Measurements from ENCODE around the gene ABTB2. TPM values are rescaled to one million over a fixed set of nuclear protein-coding genes. Genes with fewer than 3 reads are reported as not detected.

ABTB2 gene
- total and polyA plus RNA-seq, 2 experiments from 2014 or later: 2.6 to 12.1 TPM

DNA sequence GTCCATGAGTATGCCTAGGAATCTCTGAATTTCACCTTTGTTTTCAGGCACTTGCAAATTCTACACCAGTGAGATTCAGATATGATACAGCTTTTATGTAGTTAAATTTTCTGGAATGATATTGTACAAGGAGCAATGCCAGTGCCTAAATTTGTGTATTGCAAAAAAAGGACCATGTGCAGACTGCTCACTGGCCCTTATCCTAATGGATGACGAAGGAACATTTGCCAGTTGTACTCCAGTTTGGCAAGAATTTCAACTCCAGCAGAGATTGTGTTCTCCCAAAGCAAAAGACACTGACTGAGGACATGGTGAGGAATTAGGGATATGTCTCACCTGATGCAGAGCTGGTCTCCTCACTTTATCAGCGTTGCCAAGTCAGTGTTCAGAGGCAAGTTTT lies 243.8 kb downstream of the ABTB2 start:
- Mint-ChIP-seq H3K4me3 (no peak overlapping the region), H3K36me3 (ENCODE audit: low read depth) (peaks cover 93% of the 10 kb centered on the region), H3K27me3 (ENCODE audit: insufficient read depth, low read depth, poor library complexity) (peaks cover 2% of the 10 kb centered on the region), H3K27ac (no peak overlapping the region), H3K4me1 (no peaks in the 10 kb centered on the region), H3K9me3 (no peaks in the 10 kb centered on the region)
- Histone ChIP-seq H4K20me1 (replicated peaks; ENCODE audit: insufficient read depth) (peaks cover 15% of the 10 kb centered on the region), H3K4me2 (no peak overlapping the region), H3K4me1 (ENCODE audit: insufficient read depth) (no peaks in the 10 kb centered on the region), H3K36me3 (ENCODE audit: insufficient read depth) (peaks cover 76% of the 10 kb centered on the region), H2AFZ (no peak overlapping the region), H3K79me2 (replicated peaks; ENCODE audit: insufficient read depth) (no peaks in the 10 kb centered on the region), H3F3A (replicated peaks; ENCODE audit: low read depth) (no peaks in the 10 kb centered on the region), H3K27me3 (ENCODE audit: insufficient read depth) (no peaks in the 10 kb centered on the region), H3K9me2 (ENCODE audit: insufficient read depth) (no peaks in the 10 kb centered on the region), H3K4me3 (no peak overlapping the region), H3K27ac (ENCODE audit: low read depth) (no peak overlapping the region)
- DNase-seq (ENCODE audit: low spot score) (no peak), ATAC-seq (no peak)
- TF ChIP-seq JUNB (IDR thresholded peaks at IDR 0.05; ENCODE audit: unreplicated experiment) (no peak), STAT1 (IDR thresholded peaks at IDR 0.05; ENCODE audit: unreplicated experiment) (no peak), NANOG (IDR thresholded peaks at IDR 0.05; ENCODE audit: borderline replicate concordance) (no peak), ZNF331 (CRISPR knock-in tag; IDR thresholded peaks at IDR 0.05; ENCODE audit: low read depth) (no peak), CREB1 (CRISPR knock-in tag; IDR thresholded peaks at IDR 0.05; ENCODE audit: low read depth) (no peak), EZH2phosphoT487 (IDR thresholded peaks at IDR 0.05; ENCODE audit: unreplicated experiment) (no peak), ZNF114 (CRISPR knock-in tag; IDR thresholded peaks at IDR 0.05) (no peak), POLR2AphosphoS5 (IDR thresholded peaks at IDR 0.05; ENCODE audit: low read depth) (no peak), EZH2 (IDR thresholded peaks at IDR 0.05; ENCODE audit: low read depth, unreplicated experiment) (no peak)
- TF ChIP-seq, protein P1, sequence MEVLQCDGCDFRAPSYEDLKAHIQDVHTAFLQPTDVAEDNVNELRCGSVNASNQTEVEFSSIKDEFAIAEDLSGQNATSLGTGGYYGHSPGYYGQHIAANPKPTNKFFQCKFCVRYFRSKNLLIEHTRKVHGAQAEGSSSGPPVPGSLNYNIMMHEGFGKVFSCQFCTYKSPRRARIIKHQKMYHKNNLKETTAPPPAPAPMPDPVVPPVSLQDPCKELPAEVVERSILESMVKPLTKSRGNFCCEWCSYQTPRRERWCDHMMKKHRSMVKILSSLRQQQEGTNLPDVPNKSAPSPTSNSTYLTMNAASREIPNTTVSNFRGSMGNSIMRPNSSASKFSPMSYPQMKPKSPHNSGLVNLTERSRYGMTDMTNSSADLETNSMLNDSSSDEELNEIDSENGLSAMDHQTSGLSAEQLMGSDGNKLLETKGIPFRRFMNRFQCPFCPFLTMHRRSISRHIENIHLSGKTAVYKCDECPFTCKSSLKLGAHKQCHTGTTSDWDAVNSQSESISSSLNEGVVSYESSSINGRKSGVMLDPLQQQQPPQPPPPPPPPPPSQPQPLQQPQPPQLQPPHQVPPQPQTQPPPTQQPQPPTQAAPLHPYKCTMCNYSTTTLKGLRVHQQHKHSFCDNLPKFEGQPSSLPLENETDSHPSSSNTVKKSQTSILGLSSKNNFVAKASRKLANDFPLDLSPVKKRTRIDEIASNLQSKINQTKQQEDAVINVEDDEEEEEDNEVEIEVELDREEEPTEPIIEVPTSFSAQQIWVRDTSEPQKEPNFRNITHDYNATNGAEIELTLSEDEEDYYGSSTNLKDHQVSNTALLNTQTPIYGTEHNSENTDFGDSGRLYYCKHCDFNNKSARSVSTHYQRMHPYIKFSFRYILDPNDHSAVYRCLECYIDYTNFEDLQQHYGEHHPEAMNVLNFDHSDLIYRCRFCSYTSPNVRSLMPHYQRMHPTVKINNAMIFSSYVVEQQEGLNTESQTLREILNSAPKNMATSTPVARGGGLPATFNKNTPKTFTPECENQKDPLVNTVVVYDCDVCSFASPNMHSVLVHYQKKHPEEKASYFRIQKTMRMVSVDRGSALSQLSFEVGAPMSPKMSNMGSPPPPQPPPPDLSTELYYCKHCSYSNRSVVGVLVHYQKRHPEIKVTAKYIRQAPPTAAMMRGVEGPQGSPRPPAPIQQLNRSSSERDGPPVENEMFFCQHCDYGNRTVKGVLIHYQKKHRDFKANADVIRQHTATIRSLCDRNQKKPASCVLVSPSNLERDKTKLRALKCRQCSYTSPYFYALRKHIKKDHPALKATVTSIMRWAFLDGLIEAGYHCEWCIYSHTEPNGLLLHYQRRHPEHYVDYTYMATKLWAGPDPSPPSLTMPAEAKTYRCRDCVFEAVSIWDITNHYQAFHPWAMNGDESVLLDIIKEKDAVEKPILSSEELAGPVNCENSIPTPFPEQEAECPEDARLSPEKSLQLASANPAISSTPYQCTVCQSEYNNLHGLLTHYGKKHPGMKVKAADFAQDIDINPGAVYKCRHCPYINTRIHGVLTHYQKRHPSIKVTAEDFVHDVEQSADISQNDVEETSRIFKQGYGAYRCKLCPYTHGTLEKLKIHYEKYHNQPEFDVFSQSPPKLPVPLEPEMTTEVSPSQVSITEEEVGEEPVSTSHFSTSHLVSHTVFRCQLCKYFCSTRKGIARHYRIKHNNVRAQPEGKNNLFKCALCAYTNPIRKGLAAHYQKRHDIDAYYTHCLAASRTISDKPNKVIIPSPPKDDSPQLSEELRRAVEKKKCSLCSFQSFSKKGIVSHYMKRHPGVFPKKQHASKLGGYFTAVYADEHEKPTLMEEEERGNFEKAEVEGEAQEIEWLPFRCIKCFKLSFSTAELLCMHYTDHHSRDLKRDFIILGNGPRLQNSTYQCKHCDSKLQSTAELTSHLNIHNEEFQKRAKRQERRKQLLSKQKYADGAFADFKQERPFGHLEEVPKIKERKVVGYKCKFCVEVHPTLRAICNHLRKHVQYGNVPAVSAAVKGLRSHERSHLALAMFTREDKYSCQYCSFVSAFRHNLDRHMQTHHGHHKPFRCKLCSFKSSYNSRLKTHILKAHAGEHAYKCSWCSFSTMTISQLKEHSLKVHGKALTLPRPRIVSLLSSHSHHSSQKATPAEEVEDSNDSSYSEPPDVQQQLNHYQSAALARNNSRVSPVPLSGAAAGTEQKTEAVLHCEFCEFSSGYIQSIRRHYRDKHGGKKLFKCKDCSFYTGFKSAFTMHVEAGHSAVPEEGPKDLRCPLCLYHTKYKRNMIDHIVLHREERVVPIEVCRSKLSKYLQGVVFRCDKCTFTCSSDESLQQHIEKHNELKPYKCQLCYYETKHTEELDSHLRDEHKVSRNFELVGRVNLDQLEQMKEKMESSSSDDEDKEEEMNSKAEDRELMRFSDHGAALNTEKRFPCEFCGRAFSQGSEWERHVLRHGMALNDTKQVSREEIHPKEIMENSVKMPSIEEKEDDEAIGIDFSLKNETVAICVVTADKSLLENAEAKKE (CRISPR knock-in tag; IDR thresholded peaks at IDR 0.05): no peak
- TF ChIP-seq, protein P2, sequence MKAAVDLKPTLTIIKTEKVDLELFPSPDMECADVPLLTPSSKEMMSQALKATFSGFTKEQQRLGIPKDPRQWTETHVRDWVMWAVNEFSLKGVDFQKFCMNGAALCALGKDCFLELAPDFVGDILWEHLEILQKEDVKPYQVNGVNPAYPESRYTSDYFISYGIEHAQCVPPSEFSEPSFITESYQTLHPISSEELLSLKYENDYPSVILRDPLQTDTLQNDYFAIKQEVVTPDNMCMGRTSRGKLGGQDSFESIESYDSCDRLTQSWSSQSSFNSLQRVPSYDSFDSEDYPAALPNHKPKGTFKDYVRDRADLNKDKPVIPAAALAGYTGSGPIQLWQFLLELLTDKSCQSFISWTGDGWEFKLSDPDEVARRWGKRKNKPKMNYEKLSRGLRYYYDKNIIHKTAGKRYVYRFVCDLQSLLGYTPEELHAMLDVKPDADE (IDR thresholded peaks at IDR 0.05): no peak
- TF ChIP-seq, protein P3, sequence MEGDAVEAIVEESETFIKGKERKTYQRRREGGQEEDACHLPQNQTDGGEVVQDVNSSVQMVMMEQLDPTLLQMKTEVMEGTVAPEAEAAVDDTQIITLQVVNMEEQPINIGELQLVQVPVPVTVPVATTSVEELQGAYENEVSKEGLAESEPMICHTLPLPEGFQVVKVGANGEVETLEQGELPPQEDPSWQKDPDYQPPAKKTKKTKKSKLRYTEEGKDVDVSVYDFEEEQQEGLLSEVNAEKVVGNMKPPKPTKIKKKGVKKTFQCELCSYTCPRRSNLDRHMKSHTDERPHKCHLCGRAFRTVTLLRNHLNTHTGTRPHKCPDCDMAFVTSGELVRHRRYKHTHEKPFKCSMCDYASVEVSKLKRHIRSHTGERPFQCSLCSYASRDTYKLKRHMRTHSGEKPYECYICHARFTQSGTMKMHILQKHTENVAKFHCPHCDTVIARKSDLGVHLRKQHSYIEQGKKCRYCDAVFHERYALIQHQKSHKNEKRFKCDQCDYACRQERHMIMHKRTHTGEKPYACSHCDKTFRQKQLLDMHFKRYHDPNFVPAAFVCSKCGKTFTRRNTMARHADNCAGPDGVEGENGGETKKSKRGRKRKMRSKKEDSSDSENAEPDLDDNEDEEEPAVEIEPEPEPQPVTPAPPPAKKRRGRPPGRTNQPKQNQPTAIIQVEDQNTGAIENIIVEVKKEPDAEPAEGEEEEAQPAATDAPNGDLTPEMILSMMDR (conservative IDR thresholded peaks at IDR 0.05; ENCODE audit: low read depth in 2 of 2): no peak
- TF ChIP-seq, protein P4, sequence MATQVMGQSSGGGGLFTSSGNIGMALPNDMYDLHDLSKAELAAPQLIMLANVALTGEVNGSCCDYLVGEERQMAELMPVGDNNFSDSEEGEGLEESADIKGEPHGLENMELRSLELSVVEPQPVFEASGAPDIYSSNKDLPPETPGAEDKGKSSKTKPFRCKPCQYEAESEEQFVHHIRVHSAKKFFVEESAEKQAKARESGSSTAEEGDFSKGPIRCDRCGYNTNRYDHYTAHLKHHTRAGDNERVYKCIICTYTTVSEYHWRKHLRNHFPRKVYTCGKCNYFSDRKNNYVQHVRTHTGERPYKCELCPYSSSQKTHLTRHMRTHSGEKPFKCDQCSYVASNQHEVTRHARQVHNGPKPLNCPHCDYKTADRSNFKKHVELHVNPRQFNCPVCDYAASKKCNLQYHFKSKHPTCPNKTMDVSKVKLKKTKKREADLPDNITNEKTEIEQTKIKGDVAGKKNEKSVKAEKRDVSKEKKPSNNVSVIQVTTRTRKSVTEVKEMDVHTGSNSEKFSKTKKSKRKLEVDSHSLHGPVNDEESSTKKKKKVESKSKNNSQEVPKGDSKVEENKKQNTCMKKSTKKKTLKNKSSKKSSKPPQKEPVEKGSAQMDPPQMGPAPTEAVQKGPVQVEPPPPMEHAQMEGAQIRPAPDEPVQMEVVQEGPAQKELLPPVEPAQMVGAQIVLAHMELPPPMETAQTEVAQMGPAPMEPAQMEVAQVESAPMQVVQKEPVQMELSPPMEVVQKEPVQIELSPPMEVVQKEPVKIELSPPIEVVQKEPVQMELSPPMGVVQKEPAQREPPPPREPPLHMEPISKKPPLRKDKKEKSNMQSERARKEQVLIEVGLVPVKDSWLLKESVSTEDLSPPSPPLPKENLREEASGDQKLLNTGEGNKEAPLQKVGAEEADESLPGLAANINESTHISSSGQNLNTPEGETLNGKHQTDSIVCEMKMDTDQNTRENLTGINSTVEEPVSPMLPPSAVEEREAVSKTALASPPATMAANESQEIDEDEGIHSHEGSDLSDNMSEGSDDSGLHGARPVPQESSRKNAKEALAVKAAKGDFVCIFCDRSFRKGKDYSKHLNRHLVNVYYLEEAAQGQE (IDR thresholded peaks at IDR 0.05; ENCODE audit: unreplicated experiment): no peak

Measured in GM23338 (cell line).